Left lobe of liver (tissue), 2 donors: ENCODE data around the gene LRRC75A. TPM values are rescaled to one million over a fixed set of nuclear protein-coding genes. Genes with fewer than 3 reads are reported as not detected.

Experiments used
- ATAC-seq: fragments of 200-7000 bp; cut with Tn5 transposase; one replicate; pipeline ENCODE4 v1.9.1; 2020; ENCODE audit warnings: mild to moderate bottlenecking, moderate library complexity
- DNase-seq: peaks from one replicate; pipeline ENCODE4 v3.0.0-alpha.2; 2020; ENCODE audit warnings: low spot score
- total RNA-seq: library from RNA; stranded (reverse); gene quantifications from one replicate; pipeline ENCODE4 v1.2.1, GENCODE V29; 2021
- donor health status: DM: no; HTN: no; CAD: no; lungs with moderate emphysema.
- donor health status: DM: no; HTN: yes; CAD: no.

LRRC75A gene
- total RNA-seq, 1 donor from 2014 or later: 0.13 TPM

GRCh38 chr17:16494059-16494458 is 2.1 kb upstream of the LRRC75A start:
- DNase-seq (no peak), ATAC-seq (no peak)

GRCh38 chr17:16493531-16494046 is 1.6 kb upstream of the LRRC75A start:
- DNase-seq (no peak), ATAC-seq (no peak)

- ATAC-seq (no peak), DNase-seq (no peak)
Observed at GRCh38 chr17:16492613-16493530, 879 bp upstream of the LRRC75A start.

- no peak for ATAC-seq
Observed at GRCh38 chr17:16491131-16491702, 776 bp downstream of the LRRC75A start.

GRCh38 chr17:16489431-16489830 is 2.6 kb downstream of the LRRC75A start:
- ATAC-seq: no peak
- no peak for DNase-seq

More at GRCh38 chr17:16491131-16491702, 776 bp downstream of the LRRC75A start:
- no peak for DNase-seq

GRCh38 chr17:16488968-16489337 is 3.0 kb downstream of the LRRC75A start:
- no peak for ATAC-seq
- no peak for DNase-seq

- ATAC-seq (no peak), DNase-seq (no peak)
Observed at GRCh38 chr17:16488186-16488967, 3.6 kb downstream of the LRRC75A start.

- ATAC-seq: peak; percentile 15
Observed at GRCh38 chr17:16486373-16487250, 5.4 kb downstream of the LRRC75A start.

GRCh38 chr17:16484445-16485175 is 7.4 kb downstream of the LRRC75A start:
- ATAC-seq (no peak), DNase-seq (no peak)

More at GRCh38 chr17:16486373-16487250, 5.4 kb downstream of the LRRC75A start:
- DNase-seq: peak; percentile 60

GRCh38 chr17:16483021-16483645 is 8.9 kb downstream of the LRRC75A start:
- DNase-seq: no peak
- peak; percentile 80 for ATAC-seq

GRCh38 chr17:16482253-16482652 is 9.7 kb downstream of the LRRC75A start:
- ATAC-seq (no peak), DNase-seq (no peak)

GRCh38 chr17:16480995-16481394 is 11.0 kb downstream of the LRRC75A start:
- ATAC-seq (no peak), DNase-seq (no peak)

GRCh38 chr17:16479264-16479663 is 12.7 kb downstream of the LRRC75A start:
- ATAC-seq: no peak
- DNase-seq: no peak

GRCh38 chr17:16478649-16479048 is 13.3 kb downstream of the LRRC75A start:
- no peak for DNase-seq
- no peak for ATAC-seq

- no peak for DNase-seq
- ATAC-seq: no peak
Observed at GRCh38 chr17:16477666-16478065, 14.3 kb downstream of the LRRC75A start.

GRCh38 chr17:16477255-16477654 is 14.7 kb downstream of the LRRC75A start:
- no peak for DNase-seq

GRCh38 chr17:16475179-16475704 is 16.8 kb downstream of the LRRC75A start:
- no peak for DNase-seq
- no peak for ATAC-seq

More at GRCh38 chr17:16477255-16477654, 14.7 kb downstream of the LRRC75A start:
- peak; percentile 19 for ATAC-seq

- DNase-seq (no peak), ATAC-seq (no peak)
Observed at GRCh38 chr17:16474012-16474725, 17.8 kb downstream of the LRRC75A start.
